SK-N-SH (cell line): ENCODE measurements around the gene SNN. TPM values are rescaled to one million over a fixed set of nuclear protein-coding genes. Genes with fewer than 3 reads are reported as not detected.

Experiments used
- CTCF ChIA-PET: fragments of 300-600, 350-600 bp; formaldehyde crosslinking; extraction: SDS; loops from one replicate; lab custom pipeline; 2021; lab: Yijun Ruan, JAX
- POLR2A ChIA-PET: fragments of 350-600 bp; sonication (Branson Sonifier 250); formaldehyde crosslinking; extraction: SDS; loops from one replicate; lab custom pipeline; 2020; ENCODE audit warnings: antibody characterized with exemption, inconsistent platforms; lab: Yijun Ruan, JAX
- DNase-seq: peaks from one replicate; pipeline ENCODE4 v3.0.0; 2012
- H2AFZ ChIP-seq: fragments of 200-600 bp; sonication (generic); 2 replicates; pipeline ENCODE4 v1.8.1; 2016; ENCODE audit warnings: antibody characterized with exemption, mild to moderate bottlenecking, low read depth
- H3F3A ChIP-seq: fragments of 200-600 bp; sonication (generic); replicated peaks from 2 replicates; pipeline ENCODE3; 2016; ENCODE audit warnings: antibody characterized with exemption, mild to moderate bottlenecking; ENCODE audit not compliant: insufficient read depth
- H3K27ac ChIP-seq, 2 experiments: fragments of 200-500 bp in 1 of 2; fragments of 200-600 bp in 1 of 2; sonication (Bioruptor generic) in 1 of 2; sonication (generic), shearing (Covaris generic) in 1 of 2; 2 replicates each; pipeline versions ENCODE4 v1.5.1 to v1.6.1; 2014 to 2016; ENCODE audit warnings: low read depth in 2 of 2, inconsistent platforms in 1 of 2, low read length in 1 of 2, mild to moderate bottlenecking in 1 of 2, mixed read lengths in 1 of 2
- H3K27me3 ChIP-seq: fragments of 200-600 bp; sonication (generic), shearing (Covaris generic); 2 replicates; pipeline ENCODE4 v1.6.1; 2016; ENCODE audit warnings: mixed run types; ENCODE audit not compliant: insufficient read depth
- H3K36me3 ChIP-seq, 2 experiments: fragments of 200-500 bp in 1 of 2; fragments of 200-600 bp in 1 of 2; sonication (Bioruptor generic) in 1 of 2; sonication (generic) in 1 of 2; replicated peaks in 1 of 2; 2 replicates each; pipeline versions ENCODE3 to v1.5.1; 2014 to 2016; ENCODE audit warnings: low read length in 1 of 2, mild to moderate bottlenecking in 1 of 2; ENCODE audit not compliant: insufficient read depth in 2 of 2, control insufficient read depth in 1 of 2
- H3K4me1 ChIP-seq, 2 experiments: fragments of 200-500 bp in 1 of 2; fragments of 200-600 bp in 1 of 2; sonication (Bioruptor generic) in 1 of 2; sonication (generic), shearing (Covaris generic) in 1 of 2; 2 replicates each; pipeline versions ENCODE4 v1.5.1 to v1.6.1; 2014 to 2016; ENCODE audit warnings: low read depth in 1 of 2, low read length in 1 of 2, mixed run types in 1 of 2; ENCODE audit not compliant: insufficient read depth in 2 of 2, control insufficient read depth in 1 of 2
- H3K4me2 ChIP-seq: fragments of 200-600 bp; sonication (generic), shearing (Covaris generic); 2 replicates; pipeline ENCODE4 v1.6.1; 2017; ENCODE audit warnings: mixed run types
- H3K4me3 ChIP-seq, 2 experiments: fragments of 200-500 bp in 1 of 2; fragments of 200-600 bp in 1 of 2; sonication (Bioruptor generic) in 1 of 2; sonication (generic), shearing (Covaris generic) in 1 of 2; 2 replicates each; pipeline versions ENCODE4 v1.5.1 to v1.8.1; 2014 to 2016; ENCODE audit warnings: low read depth in 2 of 2, inconsistent platforms in 1 of 2, low read length in 1 of 2, mild to moderate bottlenecking in 1 of 2, mixed read lengths in 1 of 2, moderate library complexity in 1 of 2
- H3K79me2 ChIP-seq: fragments of 200-600 bp; sonication (generic); 2 replicates; pipeline ENCODE4 v1.8.1; 2017; ENCODE audit warnings: mild to moderate bottlenecking; ENCODE audit not compliant: insufficient read depth
- H3K9ac ChIP-seq: fragments of 200-600 bp; sonication (generic); 2 replicates; pipeline ENCODE4 v1.6.1; 2017; ENCODE audit warnings: mixed run types
- H3K9me2 ChIP-seq: fragments of 200-600 bp; sonication (generic); 2 replicates; pipeline ENCODE4 v1.6.1; 2017; ENCODE audit warnings: mixed run types
- H3K9me3 ChIP-seq: fragments of 200-600 bp; sonication (generic); 2 replicates; pipeline ENCODE4 v1.6.1; 2017; ENCODE audit warnings: mixed run types, mild to moderate bottlenecking, moderate library complexity
- H4K20me1 ChIP-seq: fragments of 200-600 bp; sonication (generic); 2 replicates; pipeline ENCODE4 v1.6.1; 2017; ENCODE audit warnings: mild to moderate bottlenecking, mixed run types; ENCODE audit not compliant: insufficient read depth
- CTCF ChIP-seq: fragments of 200-600 bp; sonication (generic); IDR thresholded peaks from 2 replicates; pipeline ENCODE4 v1.6.1; 2017; ENCODE audit warnings: antibody characterized with exemption, mild to moderate bottlenecking, moderate library complexity
- EP300 ChIP-seq, 2 experiments: IDR thresholded peaks; 2 replicates each; pipeline versions ENCODE4 v1.4.0 to v1.6.1; 2012; ENCODE audit warnings: borderline replicate concordance in 1 of 2, low read depth in 1 of 2, low read length in 1 of 2
- FOSL2 ChIP-seq: IDR thresholded peaks from 2 replicates; pipeline ENCODE4 v1.4.0; 2012; ENCODE audit warnings: low read depth, mild to moderate bottlenecking, moderate library complexity, borderline replicate concordance
- FOXJ3 ChIP-seq: sonication (generic); formaldehyde crosslinking; IDR thresholded peaks from 2 replicates; pipeline ENCODE4 v1.5.1; 2020; ENCODE audit warnings: mild to moderate bottlenecking, missing genetic modification reagents
- GABPA ChIP-seq: IDR thresholded peaks from 2 replicates; pipeline ENCODE4 v1.4.0; 2012; ENCODE audit warnings: low read depth, mild to moderate bottlenecking
- IRF3 ChIP-seq: fragments of 150-350 bp; IDR thresholded peaks from 2 replicates; pipeline ENCODE4 v1.6.1; 2016; ENCODE audit warnings: mild to moderate bottlenecking, low read depth, low read length
- JUND ChIP-seq: IDR thresholded peaks from 2 replicates; pipeline ENCODE4 v1.4.0; 2012
- MXI1 ChIP-seq: IDR thresholded peaks from 2 replicates; pipeline ENCODE4 v1.6.1; 2012; ENCODE audit warnings: mild to moderate bottlenecking, low read depth, low read length, improper control_type of control experiment
- NFIC ChIP-seq: IDR thresholded peaks from 2 replicates; pipeline ENCODE4 v1.4.0; 2012; ENCODE audit warnings: borderline replicate concordance
- NRF1 ChIP-seq: IDR thresholded peaks from 2 replicates; pipeline ENCODE4 v1.6.1; 2012; ENCODE audit warnings: low read depth, mild to moderate bottlenecking, low read length
- PBX3 ChIP-seq: IDR thresholded peaks from 2 replicates; pipeline ENCODE4; 2012
- RAD21 ChIP-seq: IDR thresholded peaks from 2 replicates; pipeline ENCODE4 v1.6.1; 2012; ENCODE audit warnings: mild to moderate bottlenecking, low read length
- RXRA ChIP-seq: IDR thresholded peaks from 2 replicates; pipeline ENCODE4 v1.4.0; 2012; ENCODE audit warnings: low read depth, mild to moderate bottlenecking, borderline replicate concordance
- TCF12 ChIP-seq: IDR thresholded peaks from 2 replicates; pipeline ENCODE4 v1.4.0; 2012
- USF2 ChIP-seq: fragments of 150-350 bp; IDR thresholded peaks from 2 replicates; pipeline ENCODE4 v1.6.1; 2017; ENCODE audit warnings: antibody characterized with exemption, low read length, low read depth, borderline replicate concordance
- ZBTB33 ChIP-seq: IDR thresholded peaks from 2 replicates; pipeline ENCODE4 v1.4.0; 2012; ENCODE audit warnings: low read depth, borderline replicate concordance
- WGBS: methylation state at CpG from one replicate; pipeline ENCODE4 v1.1.6; 2017; ENCODE audit warnings: low lambda C conversion rate; 5-methylcytosine and 5-hydroxymethylcytosine counted together
- polyA plus RNA-seq, 3 experiments: library from polyadenylated mRNA; depleted of rRNA; stranded (reverse); fragments of >200 nt; gene quantifications; 2 replicates each; pipeline ENCODE4 v1.2.3, GENCODE V29; 2012

SNN gene
- polyA plus RNA-seq, 1 of the 3 experiments (the other 2 are of a cell fraction): 15.4 TPM

GRCh38 chr16:11634312-11634711 is 33.9 kb upstream of the SNN start:
- H3K36me3 ChIP-seq: no peaks in the 10 kb centered on the region
- H3K9me3 ChIP-seq: no peaks in the 10 kb centered on the region
- CTCF ChIA-PET: interaction anchor here (1.1 kb wide), 1 partner anchor 45 kb away, joined by 3 read pairs; no protein-coding TSS in a partner anchor

More at GRCh38 chr16:11634312-11634711, 33.9 kb upstream of the SNN start:
- Histone ChIP-seq H3F3A (no peaks in the 10 kb centered on the region), H3K9me2 (no peaks in the 10 kb centered on the region), H3K4me2 (no peak overlapping the region), H3K27me3 (no peaks in the 10 kb centered on the region), H3K4me3 (no peak overlapping the region), H3K4me1 (peaks cover 0 to 6% of the 10 kb centered on the region in 2 experiments; a peak in 1 of 4 replicates), H3K27ac (no peak overlapping the region), H4K20me1 (no peaks in the 10 kb centered on the region), H3K79me2 (no peaks in the 10 kb centered on the region), H3K9ac (no peak overlapping the region), H2AFZ (no peak overlapping the region)
- no peak for TF ChIP-seq GABPA
- no peak for TF ChIP-seq PBX3
- TF ChIP-seq MXI1: no peak
- TF ChIP-seq NRF1: no peak
- TF ChIP-seq FOSL2: no peak
- TF ChIP-seq EP300 (IDR thresholded peaks at IDR 0.05; ENCODE audit: borderline replicate concordance in 1 of 2, low read depth in 1 of 2, low read length in 1 of 2): no peak
- TF ChIP-seq IRF3: no peak
- TF ChIP-seq TCF12: no peak
- no peak for TF ChIP-seq FOXJ3
- no peak for TF ChIP-seq CTCF
- TF ChIP-seq RXRA: no peak
- TF ChIP-seq RAD21: no peak
- TF ChIP-seq USF2: no peak
- TF ChIP-seq NFIC: no peak
- no peak for TF ChIP-seq ZBTB33
- no peak for TF ChIP-seq JUND
- POLR2A ChIA-PET: no interaction called here
- DNase-seq: no peak
- WGBS: 86% methylated on average over 6 of the region's 6 CpGs
